GM13976 (cell line): ENCODE measurements around the gene UNC5B.
A peak's percentile ranks its signal among the peaks of the same experiment; 100 is the strongest.

Source experiments
- DNase-seq: peaks from one replicate; pipeline ENCODE4 v3.0.0; 2012; ENCODE audit warnings: low spot score
- in situ Hi-C: fragments of 300-500 bp; cut with MboI; formaldehyde crosslinking; loops from one replicate; pipeline ENCODE4 v1.12.0; 2022; ENCODE audit warnings: low sequenced_read_pairs, mixed read lengths, inconsistent platforms; ENCODE audit not compliant: unreplicated experiment
- TF ChIP-seq, protein P1 (sequence below): IDR thresholded peaks from 2 replicates; pipeline ENCODE4 v1.5.1; 2012; ENCODE audit warnings: borderline replicate concordance, mild to moderate bottlenecking; ENCODE audit not compliant: insufficient read depth; ENCODE audit errors: extremely low read depth, missing control alignments, control extremely low read depth

The UNC5B gene

DNA sequence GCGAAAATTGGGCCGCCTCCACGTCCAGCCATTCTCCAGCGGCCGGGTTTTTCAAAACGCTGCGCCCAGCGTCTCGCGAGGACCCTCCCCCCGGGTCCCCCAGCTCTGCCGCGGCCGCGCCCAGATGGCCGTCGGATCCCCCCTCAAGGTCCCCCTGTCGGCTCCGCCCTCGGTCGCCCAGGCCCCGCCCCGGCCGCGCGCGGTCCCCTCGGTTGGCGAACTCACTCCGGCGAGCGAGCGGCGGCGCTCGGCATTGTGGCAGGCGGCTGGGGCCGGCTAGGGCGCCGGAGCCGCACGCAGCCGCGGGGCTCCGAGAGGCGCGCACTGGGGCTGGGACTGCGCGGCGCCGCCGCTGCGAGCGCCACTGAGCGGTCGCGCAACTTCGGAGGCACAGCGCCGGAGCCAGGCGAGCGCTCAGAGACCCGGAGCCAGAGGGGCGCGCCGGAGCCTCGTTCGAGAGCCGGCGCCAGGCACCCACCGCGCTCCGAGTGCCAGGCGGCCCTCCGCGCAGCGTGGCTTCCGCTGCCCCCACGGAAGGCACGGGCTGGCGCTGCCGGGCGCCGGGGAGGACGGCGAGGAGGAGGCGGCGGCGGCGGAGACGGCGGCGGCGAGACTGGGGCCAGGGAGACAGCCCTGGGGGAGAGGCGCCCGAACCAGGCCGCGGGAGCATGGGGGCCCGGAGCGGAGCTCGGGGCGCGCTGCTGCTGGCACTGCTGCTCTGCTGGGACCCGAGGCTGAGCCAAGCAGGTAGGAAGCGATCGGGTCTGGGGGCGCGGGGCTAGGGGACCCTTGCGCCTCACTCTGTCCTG, at the start of gene UNC5B:
Gene UNC5B, plus strand, starts transcription at position 253 of the 809 bp plus-strand sequence. Its CDS starts 416 bp downstream, at position 669.
- peak; percentile 61 for DNase-seq
- TF ChIP-seq, protein P1, sequence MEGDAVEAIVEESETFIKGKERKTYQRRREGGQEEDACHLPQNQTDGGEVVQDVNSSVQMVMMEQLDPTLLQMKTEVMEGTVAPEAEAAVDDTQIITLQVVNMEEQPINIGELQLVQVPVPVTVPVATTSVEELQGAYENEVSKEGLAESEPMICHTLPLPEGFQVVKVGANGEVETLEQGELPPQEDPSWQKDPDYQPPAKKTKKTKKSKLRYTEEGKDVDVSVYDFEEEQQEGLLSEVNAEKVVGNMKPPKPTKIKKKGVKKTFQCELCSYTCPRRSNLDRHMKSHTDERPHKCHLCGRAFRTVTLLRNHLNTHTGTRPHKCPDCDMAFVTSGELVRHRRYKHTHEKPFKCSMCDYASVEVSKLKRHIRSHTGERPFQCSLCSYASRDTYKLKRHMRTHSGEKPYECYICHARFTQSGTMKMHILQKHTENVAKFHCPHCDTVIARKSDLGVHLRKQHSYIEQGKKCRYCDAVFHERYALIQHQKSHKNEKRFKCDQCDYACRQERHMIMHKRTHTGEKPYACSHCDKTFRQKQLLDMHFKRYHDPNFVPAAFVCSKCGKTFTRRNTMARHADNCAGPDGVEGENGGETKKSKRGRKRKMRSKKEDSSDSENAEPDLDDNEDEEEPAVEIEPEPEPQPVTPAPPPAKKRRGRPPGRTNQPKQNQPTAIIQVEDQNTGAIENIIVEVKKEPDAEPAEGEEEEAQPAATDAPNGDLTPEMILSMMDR, result no peak
- in situ Hi-C loops, result no loop called here

- TF ChIP-seq, protein P1, result no peak
- in situ Hi-C loops, result no loop called here
- no peak for DNase-seq
These were observed 38.9 kb upstream of the UNC5B start for GRCh38 chr10:71173466-71173865.

GRCh38 chr10:71176661-71177060, 35.7 kb upstream of the UNC5B start:
- in situ Hi-C loops, result no loop called here
- TF ChIP-seq, protein P1, result no peak
- no peak for DNase-seq

- TF ChIP-seq, protein P1, result no peak
- in situ Hi-C loops, result no loop called here
- DNase-seq, result no peak
These were observed 34.6 kb upstream of the UNC5B start for GRCh38 chr10:71177651-71178199.

GRCh38 chr10:71178880-71179279, 33.5 kb upstream of the UNC5B start:
- TF ChIP-seq, protein P1, result no peak
- no peak for DNase-seq
- in situ Hi-C loops, result no loop called here

DNA sequence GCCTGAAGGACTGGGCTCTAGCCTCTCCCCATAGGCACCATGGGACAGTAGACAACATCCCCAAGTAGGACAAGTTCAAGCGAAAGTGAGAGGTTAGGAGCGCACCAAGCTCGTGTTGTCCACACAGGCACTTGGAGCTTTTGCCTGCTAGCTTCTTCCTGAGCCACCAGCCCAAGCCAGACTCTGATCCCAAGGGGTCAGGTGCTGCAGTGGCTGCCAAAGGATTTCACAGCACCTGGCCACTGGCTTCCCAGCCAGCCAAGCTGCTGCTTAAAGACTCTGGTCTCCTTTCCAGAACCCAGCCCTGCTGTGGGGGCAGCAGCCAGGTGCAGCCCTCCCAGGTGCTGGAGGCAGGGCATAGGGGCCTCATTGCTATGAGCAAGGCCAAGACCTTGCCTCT, 33.0 kb upstream of the UNC5B start:
- no peak for DNase-seq
- TF ChIP-seq, protein P1, result no peak
- in situ Hi-C loops, result no loop called here

DNA sequence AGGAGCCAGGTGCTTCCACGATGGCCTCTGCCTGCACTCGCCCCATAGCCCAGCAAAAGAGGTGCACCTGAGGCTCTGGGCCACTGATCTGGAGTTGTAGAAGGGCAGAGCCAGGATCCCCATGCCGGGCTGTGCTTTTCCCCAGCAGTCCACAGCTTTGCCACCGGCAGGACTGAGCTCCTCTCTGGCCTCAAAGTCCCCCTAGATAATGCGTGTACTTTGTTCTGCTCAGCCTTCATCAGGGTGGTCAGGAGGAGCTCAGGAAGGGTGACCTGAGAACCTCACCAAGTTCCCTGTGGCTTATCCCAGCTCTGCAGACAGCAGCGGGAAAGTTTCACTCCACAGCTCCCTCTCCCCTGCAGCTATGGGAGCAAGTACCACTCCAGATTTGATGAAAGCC, 27.9 kb upstream of the UNC5B start:
- DNase-seq, result no peak
- TF ChIP-seq, protein P1, result no peak
- in situ Hi-C loops, result no loop called here
